Stimulated activated CD8-positive, alpha-beta memory T cell treated with anti-CD3 and anti-CD28 coated beads, Interleukin-7, amount 100 ng/mL, for 1 hour (primary cell): ENCODE data around the gene SCO2.

ENCODE experiments used
- DNase-seq, 2 donors: peaks; one replicate each; pipeline ENCODE4 v3.0.0-alpha.2; 2020; ENCODE audit warnings: low read depth in 2 of 2

The SCO2 gene, protein sequence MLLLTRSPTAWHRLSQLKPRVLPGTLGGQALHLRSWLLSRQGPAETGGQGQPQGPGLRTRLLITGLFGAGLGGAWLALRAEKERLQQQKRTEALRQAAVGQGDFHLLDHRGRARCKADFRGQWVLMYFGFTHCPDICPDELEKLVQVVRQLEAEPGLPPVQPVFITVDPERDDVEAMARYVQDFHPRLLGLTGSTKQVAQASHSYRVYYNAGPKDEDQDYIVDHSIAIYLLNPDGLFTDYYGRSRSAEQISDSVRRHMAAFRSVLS

DNA sequence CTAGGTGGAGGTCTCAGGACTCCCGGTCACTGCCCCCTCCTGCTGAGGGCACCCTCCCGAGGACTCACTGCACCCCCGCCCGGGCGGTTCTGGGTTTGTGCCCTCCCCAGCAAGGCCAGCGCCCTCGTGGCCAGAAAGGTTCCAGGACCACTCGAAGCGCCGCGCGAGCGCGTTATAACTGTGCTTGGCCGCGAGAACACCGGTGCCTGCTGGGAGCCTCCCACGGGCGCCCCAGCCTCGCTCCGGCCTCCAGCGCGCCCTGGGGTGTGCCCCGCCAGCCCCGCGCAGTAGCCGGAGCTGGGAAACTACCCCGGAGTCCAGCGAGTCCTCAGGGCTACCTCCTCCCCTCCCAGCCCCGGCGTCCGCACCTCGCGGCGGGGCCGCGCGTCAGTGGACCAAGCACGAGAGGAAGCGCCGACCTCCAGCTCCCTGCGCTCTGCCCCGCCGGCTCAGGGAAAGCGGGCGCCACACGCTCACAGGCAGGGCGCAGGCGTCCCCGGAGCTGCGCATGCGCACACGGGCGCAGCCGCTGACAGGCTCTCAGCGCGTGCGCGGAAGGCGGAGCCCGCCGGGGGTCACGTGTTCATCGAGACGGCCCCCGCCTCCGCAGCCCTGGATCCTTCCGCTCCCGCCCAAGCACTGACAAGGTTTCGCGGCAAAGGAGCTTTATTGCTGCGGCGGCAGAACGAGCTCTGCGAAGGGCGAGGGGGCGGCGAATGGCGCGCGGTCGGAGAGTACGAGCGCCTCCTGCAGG is at the start of gene SCO2:
TSS of gene SCO2 (minus strand) at position 495 of the 754 bp plus-strand sequence. CDS start 1,187 bp downstream, outside the sequence.
- peak; percentile 92 to 97 for DNase-seq

- no peak for DNase-seq
These were observed 49.0 kb upstream of the SCO2 start for GRCh38 chr22:50574383-50574755.

- no peak for DNase-seq
These were observed 48.3 kb upstream of the SCO2 start for GRCh38 chr22:50573491-50574382.

DNA sequence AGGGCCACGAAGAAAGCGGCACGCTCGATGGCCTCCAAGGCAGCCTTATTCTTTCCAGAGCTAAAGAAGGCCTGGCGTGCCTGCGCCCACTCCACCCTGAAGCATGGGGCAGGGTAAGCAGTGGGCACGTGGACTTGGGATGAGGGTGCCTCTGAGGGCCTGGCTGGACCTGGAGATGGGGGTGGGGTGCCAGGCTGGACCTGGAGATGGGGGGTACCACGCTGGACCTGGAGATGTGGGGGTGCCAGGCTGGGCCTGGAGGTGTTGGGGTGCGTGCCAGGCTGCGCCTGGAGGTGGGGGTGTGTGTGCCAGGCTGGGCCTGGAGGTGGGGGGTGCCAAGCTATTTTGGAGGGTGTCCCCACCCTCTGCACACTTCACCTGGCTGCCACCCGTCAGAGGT is 47.6 kb upstream of the SCO2 start:
- no peak for DNase-seq

DNA sequence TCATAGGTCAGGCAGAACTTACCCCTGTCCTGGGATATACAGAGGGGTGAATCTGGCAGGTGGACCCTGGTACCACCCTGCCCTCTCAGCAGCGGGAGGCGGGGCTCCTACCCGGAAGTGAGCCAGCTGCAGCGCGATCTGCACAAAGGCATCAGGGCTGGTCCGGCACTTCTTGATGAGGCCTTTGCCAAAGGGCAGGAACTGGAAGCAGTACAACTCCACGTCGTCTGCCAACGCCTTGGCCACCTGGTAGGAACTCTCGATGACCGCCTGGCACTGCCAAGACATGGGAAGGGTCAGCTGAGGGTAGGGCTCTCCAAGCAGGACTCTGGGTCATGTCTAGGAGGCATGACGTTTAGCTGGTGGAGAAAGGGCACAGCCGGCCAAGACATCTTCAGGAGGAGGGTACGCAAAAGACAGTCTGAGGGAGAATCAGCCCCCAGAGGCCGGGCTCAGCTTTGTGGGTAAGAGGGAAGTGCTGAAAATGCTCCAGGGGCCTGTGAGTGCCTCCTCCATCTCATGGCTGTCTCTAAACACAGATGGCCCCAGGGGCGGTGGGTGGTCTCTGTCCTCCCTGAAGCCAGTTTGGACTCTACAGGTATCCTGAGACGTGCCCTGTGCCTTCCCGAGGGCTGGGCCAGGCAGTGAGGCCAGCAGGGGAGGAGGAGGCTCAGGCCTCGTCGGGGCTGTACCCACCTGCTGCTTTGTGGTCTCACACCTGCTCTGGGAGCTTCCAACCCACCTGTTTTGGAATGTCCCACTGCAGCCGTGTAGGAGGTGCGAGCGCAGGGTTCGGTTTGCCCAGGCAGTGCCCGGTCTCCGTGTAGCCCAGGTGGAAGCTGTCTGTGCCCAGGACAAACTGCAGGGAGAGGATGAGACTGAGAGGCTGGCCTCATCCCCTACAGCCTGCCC is 46.1 kb upstream of the SCO2 start:
- no peak for DNase-seq

DNA sequence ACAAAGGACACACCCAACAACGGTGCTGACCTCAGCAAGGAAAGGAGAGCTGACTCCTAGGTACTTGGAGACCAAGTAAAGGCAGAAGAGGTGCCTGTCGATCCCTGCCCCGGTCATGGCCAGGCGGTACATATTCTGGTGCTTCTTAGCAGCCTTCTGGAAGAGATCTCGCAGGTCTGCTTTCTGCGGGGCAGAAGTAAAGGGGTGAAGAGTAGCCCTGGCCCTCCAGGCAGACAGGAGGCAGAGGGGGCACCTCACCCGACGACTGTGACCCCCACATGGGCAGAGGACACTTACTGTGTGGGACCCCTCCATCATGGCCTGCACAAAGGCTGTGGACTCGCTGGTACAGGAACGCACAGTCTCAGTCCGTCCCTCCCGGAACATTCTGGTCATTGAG is 45.5 kb upstream of the SCO2 start:
- DNase-seq, result no peak

GRCh38 chr22:50569896-50570535 is 44.6 kb upstream of the SCO2 start:
- no peak for DNase-seq

DNA sequence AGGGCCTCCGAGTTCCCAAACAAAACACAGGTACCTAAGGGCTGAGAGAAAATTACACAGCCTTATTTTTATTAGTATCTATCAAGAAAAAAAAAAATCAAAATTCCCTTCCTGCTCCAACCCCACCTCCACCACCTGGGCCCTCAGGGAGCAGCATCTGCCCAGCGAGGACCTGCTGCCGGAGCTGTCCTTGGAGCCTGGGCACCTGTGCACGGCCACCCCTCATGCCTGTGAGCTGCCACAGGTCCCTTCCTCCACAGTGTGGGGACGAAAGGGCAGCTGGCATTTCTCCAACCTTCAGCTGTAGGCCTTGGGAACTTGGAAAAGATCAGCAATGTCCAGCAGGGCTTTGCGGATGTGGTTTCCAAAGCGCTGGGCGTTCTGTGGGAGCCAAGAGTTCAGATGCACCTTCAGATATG is 43.7 kb upstream of the SCO2 start:
- DNase-seq, result no peak

GRCh38 chr22:50568626-50569025 is 43.2 kb upstream of the SCO2 start:
- DNase-seq, result no peak

- no peak for DNase-seq
These were observed 42.4 kb upstream of the SCO2 start for GRCh38 chr22:50567721-50568252.

GRCh38 chr22:50564289-50564688 is 38.9 kb upstream of the SCO2 start:
- no peak for DNase-seq

GRCh38 chr22:50563413-50564160 is 38.2 kb upstream of the SCO2 start:
- DNase-seq, result no peak

- DNase-seq, result peak; percentile 88 to 97
These were observed 37.4 kb upstream of the SCO2 start, which contains the start of gene SYCE3 for GRCh38 chr22:50562523-50563412. TSS of gene SYCE3 (minus strand) at chr22:50562919. CDS start at chr22:50556405, 6,514 bp downstream.

DNA sequence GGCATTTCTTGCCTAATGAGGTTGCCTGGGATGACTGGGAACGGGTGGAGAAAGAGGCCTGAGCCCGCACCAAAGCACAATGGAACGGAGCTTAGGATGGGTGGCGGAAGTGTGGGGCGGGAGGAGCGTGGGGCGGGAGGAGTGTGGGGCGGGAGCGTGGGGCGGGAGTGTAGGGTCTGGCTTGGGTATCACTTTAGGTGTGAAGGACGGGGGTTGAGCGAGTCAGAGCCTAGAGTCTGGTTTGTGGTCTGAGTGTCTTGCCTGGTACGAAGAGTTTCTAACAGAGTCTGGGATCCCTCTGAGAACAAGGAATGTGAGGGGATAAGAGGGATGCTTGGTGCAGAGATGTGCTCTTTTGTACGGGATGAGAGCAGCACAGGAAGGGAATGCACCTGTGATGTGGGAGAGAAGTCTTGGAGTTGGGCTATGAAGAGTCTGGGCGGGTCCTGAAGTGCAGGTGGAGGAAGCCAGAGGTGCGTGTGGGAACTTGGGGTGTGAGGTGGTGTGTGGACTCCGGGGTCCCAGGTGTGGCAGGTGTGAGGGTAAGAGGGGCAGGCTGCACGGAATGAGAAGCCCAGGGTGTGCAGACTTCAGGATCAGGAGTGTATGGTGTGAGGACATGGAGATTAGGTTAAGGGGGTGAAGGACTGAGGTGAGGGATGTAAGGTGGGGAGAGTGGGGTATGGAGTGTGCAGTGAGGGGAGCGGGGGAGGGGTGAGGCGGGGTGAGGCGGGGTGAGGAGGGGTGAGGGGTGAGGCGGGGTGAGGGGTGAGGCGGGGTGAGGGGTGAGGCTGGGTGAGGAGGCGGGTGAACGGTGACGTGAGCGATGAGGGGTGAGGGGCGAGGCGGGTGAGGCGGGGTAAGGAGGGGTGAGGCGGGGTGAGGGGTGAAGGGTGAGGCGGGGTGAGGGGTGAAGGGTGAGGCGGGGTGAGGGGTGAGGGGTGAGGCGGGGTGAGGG is 36.3 kb upstream of the SCO2 start:
- no peak for DNase-seq

DNA sequence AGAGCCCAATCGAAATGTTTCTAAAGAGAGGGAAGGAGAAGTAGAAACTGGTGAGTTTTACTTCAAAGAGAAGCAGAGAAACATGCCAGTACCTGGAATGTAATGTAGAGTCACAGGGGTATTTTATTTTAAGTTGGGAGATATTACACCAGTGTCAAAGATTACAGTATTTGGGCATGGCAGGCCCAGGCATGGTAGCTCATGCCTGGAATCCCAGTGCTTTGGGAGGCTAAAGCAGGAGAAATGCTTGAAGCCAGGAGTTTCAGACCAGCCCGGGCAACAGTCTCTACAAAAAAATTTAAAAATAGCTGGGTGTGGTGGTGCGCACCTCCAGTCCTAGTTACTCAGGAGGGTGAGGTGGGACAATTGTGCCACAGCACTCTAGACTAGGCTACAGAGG is 34.6 kb upstream of the SCO2 start:
- DNase-seq, result no peak

DNA sequence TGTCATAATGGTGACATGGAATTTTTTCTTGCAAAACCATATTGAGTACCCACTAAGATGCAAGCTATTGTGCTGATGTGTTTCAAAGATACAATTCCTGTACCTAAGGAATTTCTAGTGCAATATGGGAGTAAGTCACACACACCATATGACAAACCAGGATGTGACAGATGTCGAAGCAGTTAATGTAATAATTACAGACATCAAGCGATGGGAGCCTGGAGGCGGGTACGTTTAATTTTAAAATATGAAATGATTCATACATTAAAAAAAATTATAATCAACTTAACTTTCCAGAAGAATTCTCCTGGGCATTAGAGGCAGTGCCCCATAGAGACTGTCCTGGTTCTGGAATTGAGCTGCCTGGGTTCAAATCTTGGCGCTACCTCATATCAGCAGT is 31.3 kb upstream of the SCO2 start:
- DNase-seq, result no peak

- no peak for DNase-seq
These were observed 27.9 kb upstream of the SCO2 start for GRCh38 chr22:50553310-50553709.
